GM20000 (cell line): ENCODE results near the gene PPEF1.
"Not testable (repeated sequence)": the region's sequence is repeated elsewhere in the genome, so short reads cannot be mapped to it uniquely, and the experiment has no call there.

Experiments used
- DNase-seq: peaks from one replicate; pipeline ENCODE4 v3.0.0; 2012; ENCODE audit warnings: low spot score
- CTCF ChIP-seq: IDR thresholded peaks from 2 replicates; pipeline ENCODE4 v1.5.1; 2012; ENCODE audit warnings: mild to moderate bottlenecking, control low read depth; ENCODE audit errors: extremely low read depth, missing control alignments

Gene PPEF1

GRCh38 chrX:18748499-18748898 lies 41.1 kb downstream of the PPEF1 start:
- DNase-seq: no peak
- TF ChIP-seq CTCF: no peak

DNA sequence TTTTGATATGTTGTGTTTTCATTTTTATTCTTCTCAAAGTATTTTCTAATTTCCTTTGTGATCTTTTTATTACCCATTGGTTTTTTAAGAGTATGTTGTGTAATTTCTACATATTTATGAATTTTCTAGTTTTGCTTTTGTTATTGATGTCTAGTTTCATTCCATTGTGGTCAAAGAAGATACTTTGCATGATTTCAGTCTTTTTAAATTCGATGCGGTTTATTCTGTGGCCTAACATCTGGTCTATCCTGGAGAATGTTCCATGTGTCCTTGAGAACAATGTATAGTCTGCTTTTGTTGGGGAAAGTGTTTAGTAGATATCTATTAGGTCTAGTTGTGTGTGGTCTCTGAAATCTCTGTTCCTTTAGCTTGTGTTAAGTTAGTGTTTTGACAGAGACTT lies 46.2 kb downstream of the PPEF1 start:
- no peak for DNase-seq
- no peak for TF ChIP-seq CTCF

DNA sequence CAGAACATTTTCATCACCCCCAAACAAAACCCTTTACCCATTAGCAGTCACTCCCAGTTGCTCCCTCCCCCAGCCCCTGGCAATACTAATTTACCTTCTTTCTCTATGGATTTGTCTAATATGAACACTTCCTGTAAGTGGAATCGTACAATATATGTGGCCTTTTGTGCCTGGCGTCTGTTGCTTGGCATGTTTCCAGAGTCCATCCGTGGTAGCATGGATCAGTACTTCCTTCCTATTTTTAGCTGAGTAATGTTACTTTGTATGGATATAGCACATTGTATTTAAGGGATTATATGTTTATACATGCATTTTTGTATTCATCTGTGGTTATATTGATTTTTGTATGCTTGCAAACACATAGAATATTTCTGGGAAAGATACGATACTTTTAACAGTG lies 48.2 kb downstream of the PPEF1 start:
- DNase-seq: no peak
- no peak for TF ChIP-seq CTCF

DNA sequence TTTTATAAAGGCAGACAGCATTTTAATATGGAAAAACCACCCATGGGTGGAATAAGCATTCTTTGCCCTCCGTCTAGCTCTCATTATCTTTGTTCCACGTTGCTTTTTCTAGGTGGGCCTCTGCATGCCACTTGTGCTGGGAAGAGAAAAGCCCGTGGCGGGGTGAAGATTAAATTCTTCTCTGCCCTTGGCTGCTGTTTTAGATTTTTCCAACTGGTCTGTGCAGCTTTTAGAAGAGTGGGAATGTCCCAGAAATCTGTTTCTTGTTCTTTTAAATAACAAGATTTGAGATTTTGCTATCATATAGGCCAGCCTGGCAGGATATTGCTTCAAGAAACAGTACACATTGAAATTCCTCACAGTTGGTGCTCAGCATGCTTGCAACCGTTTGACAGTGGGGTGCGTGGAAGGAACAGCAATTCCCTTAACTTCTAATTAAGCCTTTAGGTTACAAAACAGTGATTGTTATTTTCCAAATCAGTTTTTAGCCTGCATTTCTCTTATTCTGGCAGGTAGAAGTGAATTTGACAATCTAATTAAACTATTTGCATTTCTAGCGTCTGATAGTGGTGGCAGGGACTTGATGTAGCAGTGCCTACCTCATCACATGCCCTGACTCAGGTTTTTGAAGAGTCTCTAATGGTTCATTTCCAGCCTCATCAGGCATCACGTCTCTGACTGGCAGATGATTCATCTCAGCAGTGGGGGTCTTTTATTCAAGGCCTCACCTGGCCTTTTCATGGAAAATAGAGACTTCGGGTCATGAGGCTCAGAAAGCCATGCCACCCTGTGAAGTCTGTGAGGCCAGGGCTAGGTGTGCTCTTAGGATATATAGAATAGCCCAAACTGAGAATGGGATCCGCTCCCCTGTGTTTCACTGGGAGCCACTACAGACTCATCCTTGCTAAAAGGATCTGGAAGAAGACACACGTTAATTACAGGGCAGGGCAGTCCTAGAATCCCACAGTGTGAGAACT lies 50.8 kb downstream of the PPEF1 start:
- DNase-seq: no peak
- no peak for TF ChIP-seq CTCF

DNA sequence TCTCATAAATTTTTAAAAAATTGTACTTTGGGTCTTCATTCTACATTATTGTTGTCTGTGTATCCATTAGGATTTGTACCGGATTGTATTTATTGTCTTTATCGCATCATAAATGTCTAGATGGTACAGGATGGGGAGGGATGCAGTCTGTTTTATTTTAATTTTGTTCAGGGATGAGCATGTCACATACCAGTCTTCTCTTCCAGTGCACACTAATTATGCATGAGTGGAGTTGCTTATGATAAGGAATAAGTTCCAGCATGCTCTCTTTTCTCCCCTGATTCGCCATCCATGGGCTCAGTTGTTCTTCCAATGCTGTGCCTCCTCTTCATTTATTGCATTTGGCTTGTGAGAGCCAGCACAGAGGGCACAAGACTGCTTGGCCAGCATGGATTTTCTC lies 54.3 kb downstream of the PPEF1 start:
- DNase-seq: no peak
- TF ChIP-seq CTCF: no peak

DNA sequence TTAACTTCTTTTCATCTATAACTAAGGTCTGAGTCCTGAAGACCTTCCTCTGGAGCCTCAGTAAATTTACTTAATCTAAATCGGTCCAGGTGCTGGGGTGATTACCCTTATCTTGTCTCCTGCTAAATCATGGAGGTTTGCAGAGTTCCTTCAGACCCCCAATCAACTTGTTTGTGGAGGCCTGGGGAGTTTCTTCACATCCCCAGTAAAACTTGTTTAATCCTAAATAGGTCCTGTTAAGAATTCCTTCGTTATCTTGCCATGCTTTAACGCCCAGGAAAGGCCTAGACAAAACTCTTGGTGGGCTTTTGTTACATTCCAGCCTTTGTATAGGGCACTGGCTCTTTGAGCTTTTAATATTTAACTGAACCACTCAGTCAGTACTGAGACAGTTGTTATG lies 55.7 kb downstream of the PPEF1 start:
- not testable (repeated sequence) for DNase-seq

- no peak for TF ChIP-seq CTCF
- no peak for DNase-seq
These were observed 61.9 kb downstream of the PPEF1 start for GRCh38 chrX:18769364-18769763.
